Measurements from ENCODE around the gene KSR1. TPM values are rescaled to one million over a fixed set of nuclear protein-coding genes. Genes with fewer than 3 reads are reported as not detected.

Gene KSR1
- total and polyA plus RNA-seq, 2 experiments from 2014 or later = 7.8 to 53.2 TPM

DNA sequence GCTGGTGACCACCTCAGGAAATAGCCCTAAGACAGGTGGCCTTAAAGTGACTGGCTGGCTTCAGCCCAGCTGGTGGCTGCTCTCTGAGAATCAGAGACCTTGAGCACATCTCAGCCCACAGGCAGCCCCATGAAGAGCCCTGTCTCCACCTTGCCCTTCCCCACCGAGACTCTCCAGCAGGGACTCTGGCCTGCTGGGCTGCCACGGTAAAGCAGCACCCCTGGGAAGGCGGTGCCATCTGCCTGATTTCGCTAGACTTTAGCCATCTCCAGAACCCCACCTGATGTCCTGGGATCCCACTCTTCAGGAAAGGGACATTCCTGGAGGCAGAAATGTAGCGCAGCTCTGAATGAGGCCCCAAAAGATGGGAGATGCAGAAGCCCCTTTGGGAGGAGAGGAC, 129.5 kb downstream of the KSR1 start (continued):
- no peak for TF ChIP-seq EZH2phosphoT487 (IDR thresholded peaks at IDR 0.05; ENCODE audit: unreplicated experiment)

GRCh38 chr17:27586203-27586721, 130.0 kb downstream of the KSR1 start:
- H3K36me3 ChIP-seq (ENCODE audit: insufficient read depth) = no peaks in the 10 kb centered on the region
- peak; percentile 41; the same call in 2 of the 3 replicates for ATAC-seq
- no peak overlapping the region for H3K4me3 ChIP-seq
- H3F3A ChIP-seq (replicated peaks; ENCODE audit: low read depth) = no peaks in the 10 kb centered on the region
- H3K79me2 ChIP-seq (replicated peaks; ENCODE audit: insufficient read depth) = no peaks in the 10 kb centered on the region
- TF ChIP-seq, protein P1, sequence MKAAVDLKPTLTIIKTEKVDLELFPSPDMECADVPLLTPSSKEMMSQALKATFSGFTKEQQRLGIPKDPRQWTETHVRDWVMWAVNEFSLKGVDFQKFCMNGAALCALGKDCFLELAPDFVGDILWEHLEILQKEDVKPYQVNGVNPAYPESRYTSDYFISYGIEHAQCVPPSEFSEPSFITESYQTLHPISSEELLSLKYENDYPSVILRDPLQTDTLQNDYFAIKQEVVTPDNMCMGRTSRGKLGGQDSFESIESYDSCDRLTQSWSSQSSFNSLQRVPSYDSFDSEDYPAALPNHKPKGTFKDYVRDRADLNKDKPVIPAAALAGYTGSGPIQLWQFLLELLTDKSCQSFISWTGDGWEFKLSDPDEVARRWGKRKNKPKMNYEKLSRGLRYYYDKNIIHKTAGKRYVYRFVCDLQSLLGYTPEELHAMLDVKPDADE (IDR thresholded peaks at IDR 0.05) = no peak
- TF ChIP-seq POLR2AphosphoS5 (IDR thresholded peaks at IDR 0.05; ENCODE audit: low read depth) (no peak), CTCF (conservative IDR thresholded peaks at IDR 0.05; ENCODE audit: low read depth in 2 of 2) (no peak), EZH2 (IDR thresholded peaks at IDR 0.05; ENCODE audit: low read depth, unreplicated experiment) (no peak), EZH2phosphoT487 (IDR thresholded peaks at IDR 0.05; ENCODE audit: unreplicated experiment) (no peak), CREB1 (CRISPR knock-in tag; IDR thresholded peaks at IDR 0.05; ENCODE audit: low read depth) (no peak), NANOG (IDR thresholded peaks at IDR 0.05; ENCODE audit: borderline replicate concordance) (no peak), REST (IDR thresholded peaks at IDR 0.05; ENCODE audit: unreplicated experiment) (no peak)
- no peak overlapping the region for H3K4me3 Mint-ChIP-seq
- no peaks in the 10 kb centered on the region for H3K9me2 ChIP-seq (ENCODE audit: insufficient read depth)
- H3K27ac ChIP-seq (ENCODE audit: low read depth) = no peak overlapping the region
- H3K4me1 ChIP-seq (ENCODE audit: insufficient read depth) = no peaks in the 10 kb centered on the region; the same call in 1 of the 2 replicates
- H3K9me3 Mint-ChIP-seq = no peaks in the 10 kb centered on the region; the same call in 1 of the 3 replicates
- H3K27me3 Mint-ChIP-seq (ENCODE audit: insufficient read depth, low read depth, poor library complexity) = peaks cover 8% of the 10 kb centered on the region
- no peak overlapping the region for H3K4me2 ChIP-seq
- H3K27ac Mint-ChIP-seq = peak overlapping the region; percentile 31; the same call in 1 of the 2 replicates
- no peak overlapping the region for H2AFZ ChIP-seq
- no peaks in the 10 kb centered on the region for H4K20me1 ChIP-seq (replicated peaks; ENCODE audit: insufficient read depth)
- H3K4me1 Mint-ChIP-seq = peaks cover 12% of the 10 kb centered on the region
- no peak for DNase-seq (ENCODE audit: low spot score)
- H3K36me3 Mint-ChIP-seq (ENCODE audit: low read depth) = peaks cover 3% of the 10 kb centered on the region; the same call in 2 of the 3 replicates
- no peaks in the 10 kb centered on the region for H3K27me3 ChIP-seq (ENCODE audit: insufficient read depth)
